Stomach (tissue), 4 donors: ENCODE data around the gene ADGRA1.

Experiments used
- EP300 ChIP-seq: sonication (generic); formaldehyde crosslinking; IDR thresholded peaks from one replicate; pipeline ENCODE4 v1.6.1; 2017; ENCODE audit warnings: antibody characterized with exemption
- POLR2A ChIP-seq, 4 donors: fragments of 450-650 bp; IDR thresholded peaks; one replicate each; pipeline ENCODE4 v1.6.1; 2016; ENCODE audit warnings: antibody characterized with exemption in 4 of 4, control low read depth in 2 of 4, mild to moderate bottlenecking in 1 of 4, moderate library complexity in 1 of 4
- TF ChIP-seq, protein P1 (sequence below), 7 experiments: fragments of 450-650 bp in 4 of 7; fragments of 200-600 bp in 3 of 7; sonication (generic) in 3 of 7; IDR thresholded peaks; one replicate each; pipeline ENCODE4 v1.5.1; 2016 to 2019; ENCODE audit warnings: antibody characterized with exemption in 7 of 7, control low read depth in 2 of 7, mild to moderate bottlenecking in 1 of 7

- TF ChIP-seq, protein P1, sequence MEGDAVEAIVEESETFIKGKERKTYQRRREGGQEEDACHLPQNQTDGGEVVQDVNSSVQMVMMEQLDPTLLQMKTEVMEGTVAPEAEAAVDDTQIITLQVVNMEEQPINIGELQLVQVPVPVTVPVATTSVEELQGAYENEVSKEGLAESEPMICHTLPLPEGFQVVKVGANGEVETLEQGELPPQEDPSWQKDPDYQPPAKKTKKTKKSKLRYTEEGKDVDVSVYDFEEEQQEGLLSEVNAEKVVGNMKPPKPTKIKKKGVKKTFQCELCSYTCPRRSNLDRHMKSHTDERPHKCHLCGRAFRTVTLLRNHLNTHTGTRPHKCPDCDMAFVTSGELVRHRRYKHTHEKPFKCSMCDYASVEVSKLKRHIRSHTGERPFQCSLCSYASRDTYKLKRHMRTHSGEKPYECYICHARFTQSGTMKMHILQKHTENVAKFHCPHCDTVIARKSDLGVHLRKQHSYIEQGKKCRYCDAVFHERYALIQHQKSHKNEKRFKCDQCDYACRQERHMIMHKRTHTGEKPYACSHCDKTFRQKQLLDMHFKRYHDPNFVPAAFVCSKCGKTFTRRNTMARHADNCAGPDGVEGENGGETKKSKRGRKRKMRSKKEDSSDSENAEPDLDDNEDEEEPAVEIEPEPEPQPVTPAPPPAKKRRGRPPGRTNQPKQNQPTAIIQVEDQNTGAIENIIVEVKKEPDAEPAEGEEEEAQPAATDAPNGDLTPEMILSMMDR (IDR thresholded peaks at IDR 0.05) = no peak
- TF ChIP-seq POLR2A (IDR thresholded peaks at IDR 0.05) (no peak), EP300 (no peak)
These were observed 78.7 kb downstream of the ADGRA1 start for GRCh38 chr10:133166504-133166827.
